ENCODE measurements around the gene BCL2A1.
"Not testable (repeated sequence)": the region's sequence is repeated elsewhere in the genome, so short reads cannot be mapped to it uniquely, and the experiment has no call there.

BCL2A1 gene

GRCh38 chr15:79988448-79989117, 17.6 kb upstream of the BCL2A1 start:
- DNase-seq = no peak

- DNase-seq = no peak
Measured at GRCh38 chr15:79987969-79988368, 17.0 kb upstream of the BCL2A1 start.

- no peak for DNase-seq
Measured at GRCh38 chr15:79987569-79987955, 16.6 kb upstream of the BCL2A1 start.

DNA sequence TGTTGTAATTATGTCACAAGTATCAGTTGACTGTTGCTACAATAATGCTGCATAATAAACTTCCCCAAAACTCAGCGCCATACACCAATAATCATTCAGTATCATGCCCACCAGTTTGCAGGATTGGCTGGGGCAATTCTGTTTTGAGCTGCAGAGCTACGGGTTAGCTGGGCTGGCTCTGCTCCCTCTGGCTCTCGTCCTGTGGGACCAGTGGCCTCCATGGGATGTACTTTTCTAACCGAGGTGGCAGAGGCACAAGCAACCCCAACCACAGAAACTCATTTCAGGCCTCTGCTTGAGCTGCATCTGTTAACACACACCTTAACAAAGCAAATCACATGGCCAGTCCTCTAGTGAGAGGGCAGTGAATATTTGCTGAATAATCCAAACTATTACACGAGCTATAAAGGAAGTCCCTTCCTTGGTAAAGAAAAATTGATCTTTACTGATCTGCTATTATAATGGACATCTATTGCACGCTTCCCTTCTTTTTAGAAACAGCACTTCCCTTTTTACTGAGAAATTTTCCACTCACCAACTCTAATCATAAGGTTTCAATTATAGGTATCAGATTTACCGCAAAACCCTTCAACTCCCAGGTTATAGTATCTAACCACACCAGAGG, 10.9 kb upstream of the BCL2A1 start:
- no peak for DNase-seq

GRCh38 chr15:79978655-79979514, 7.9 kb upstream of the BCL2A1 start:
- peak; percentile 35 for DNase-seq

DNA sequence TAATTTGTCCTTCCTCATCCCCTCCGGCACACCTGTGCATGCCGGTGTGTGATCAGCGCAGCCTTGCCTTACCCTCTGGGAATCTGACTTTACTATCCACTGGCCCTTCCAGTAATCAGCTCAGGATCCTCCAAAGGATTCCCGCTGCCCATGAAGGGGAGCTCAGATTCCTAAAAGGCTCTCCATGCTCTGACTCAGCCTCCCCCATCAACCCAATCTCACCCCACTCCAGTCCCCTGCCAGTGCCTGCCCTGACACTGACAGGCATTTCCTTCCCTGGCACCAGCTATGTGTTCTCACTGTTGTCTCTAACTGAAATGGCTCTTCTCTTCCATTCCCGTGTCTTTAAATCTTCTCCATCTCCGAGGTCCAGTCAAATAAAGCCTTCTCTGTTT, 7.3 kb upstream of the BCL2A1 start:
- no peak for DNase-seq

GRCh38 chr15:79977431-79978054, 6.5 kb upstream of the BCL2A1 start:
- DNase-seq = peak; percentile 73

DNA sequence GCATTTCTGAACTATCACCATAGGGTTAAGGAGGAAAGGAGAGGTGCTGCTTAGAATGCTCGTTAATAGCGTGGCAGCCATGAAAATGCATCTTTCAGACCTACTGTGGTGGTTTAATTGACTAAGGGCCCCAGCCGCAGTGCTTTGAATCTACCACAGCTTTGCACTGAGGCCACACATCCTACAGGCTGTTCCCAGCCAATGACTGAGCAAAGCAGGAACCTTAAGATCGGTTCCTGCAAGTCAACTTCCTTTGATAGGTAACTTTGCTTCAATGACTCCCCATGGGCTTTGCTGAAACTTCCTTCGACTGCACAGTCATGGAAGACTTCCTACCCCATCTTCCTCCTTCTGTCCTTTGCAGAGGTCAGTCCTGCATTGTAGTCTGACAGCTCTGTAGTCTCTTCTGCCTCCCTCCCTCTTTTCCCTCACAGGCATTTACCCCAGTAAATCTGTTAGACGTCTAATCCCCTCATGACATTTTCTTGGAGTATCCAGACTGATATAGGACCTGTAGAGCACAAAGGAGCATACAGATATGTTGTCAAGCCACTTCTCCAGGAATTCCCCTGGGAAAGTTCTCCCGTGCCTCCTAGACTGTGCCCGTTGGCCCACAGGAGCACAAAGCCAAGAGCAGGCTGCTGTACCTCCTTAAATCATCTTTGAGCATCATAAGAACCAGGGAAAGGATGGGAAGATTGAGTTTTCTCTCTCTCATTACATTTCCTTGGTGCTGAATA, 2.6 kb upstream of the BCL2A1 start:
- no peak for DNase-seq

GRCh38 chr15:79972863-79973262, 1.9 kb upstream of the BCL2A1 start:
- no peak for DNase-seq

DNA sequence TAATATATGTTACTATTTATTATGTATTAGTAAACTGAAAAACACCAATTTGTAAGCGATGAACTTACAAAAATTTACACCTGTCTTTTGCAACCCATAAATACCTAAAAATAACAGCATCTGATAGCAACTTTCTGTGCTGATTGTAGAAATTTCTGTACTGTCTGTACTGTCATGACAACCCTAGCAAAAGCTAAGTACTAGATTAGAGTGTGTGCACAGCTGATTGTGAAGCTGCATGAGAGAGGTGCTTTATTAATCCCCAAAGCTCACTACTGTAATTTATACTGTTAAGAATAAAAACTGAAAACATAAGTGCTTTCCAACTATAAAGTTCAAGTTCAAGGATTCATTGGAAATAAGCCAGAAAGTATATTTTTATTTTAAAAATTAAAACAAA, 815 bp downstream of the BCL2A1 start:
- no peak for DNase-seq

GRCh38 chr15:79969146-79969545, 1.9 kb downstream of the BCL2A1 start:
- DNase-seq = no peak

DNA sequence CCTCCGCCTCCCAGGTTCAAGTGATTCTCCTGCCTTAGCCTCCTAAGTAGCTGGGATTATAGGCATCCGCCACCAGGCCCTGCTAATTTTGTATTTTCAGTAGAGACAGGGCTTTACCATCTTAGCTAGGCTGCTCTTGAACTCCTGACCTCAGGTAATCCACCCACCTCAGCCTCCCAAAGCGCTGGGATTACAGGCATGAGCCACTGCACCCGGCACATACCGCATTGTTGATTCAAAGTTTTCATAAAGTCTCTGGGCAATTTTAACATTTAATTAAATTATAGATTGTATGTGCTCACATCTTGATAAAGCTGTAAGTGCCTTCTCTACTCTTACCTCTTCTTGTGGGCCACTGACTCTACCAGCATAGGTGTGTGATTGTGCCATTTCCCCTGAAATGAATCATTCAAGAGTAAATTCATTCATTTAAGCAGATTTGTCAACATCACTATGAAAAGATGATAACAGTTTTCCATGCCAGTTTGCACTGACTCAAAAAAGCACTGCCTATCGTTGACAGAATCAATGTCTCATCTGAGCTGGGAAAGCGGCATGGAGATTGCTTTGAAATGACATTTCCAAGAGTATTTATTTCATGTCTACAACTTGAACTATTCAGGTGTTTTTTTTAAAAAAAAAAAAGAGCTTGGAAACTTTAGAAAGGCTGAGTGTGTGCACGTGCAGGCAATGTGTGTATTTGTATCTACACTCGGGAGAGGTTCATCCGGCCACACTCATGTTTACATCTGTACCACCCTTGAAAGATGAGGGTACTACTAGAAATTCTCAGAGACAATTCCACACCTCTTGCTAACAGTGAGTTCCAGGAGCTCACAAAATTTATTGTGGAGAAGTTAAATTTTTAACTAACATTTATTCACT, 3.5 kb downstream of the BCL2A1 start:
- DNase-seq = no peak

DNA sequence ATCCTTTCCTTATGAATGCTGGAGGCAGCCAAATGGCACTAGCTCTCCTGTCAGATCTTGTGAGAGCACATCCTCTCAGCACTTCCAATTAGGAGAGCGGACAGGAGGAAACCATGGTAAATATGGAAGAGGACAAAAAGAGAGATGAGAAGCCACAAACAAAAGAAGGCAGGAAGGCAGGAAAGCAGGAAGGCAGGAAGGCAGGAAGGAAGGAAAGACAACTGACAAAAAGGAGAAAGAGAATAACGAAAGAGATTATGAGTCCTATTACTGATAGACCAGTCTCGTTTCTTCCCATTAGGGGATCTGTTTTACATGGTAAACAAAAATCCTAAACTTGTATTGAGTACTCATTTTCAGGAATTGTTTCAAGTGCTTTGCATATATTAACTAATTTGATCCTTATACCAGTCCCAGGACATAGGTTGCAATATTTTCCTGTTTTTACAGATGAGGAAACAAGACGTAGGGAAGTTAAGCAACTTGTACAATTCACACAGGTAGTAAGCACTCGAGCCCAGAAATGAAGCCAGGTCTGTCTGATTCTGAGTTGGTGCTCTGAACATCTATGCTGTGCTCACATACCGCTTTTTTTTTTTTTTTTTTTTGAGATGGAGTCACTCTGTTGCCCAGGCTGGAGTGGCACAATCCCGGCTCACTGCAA, 4.2 kb downstream of the BCL2A1 start:
- DNase-seq = no peak

DNA sequence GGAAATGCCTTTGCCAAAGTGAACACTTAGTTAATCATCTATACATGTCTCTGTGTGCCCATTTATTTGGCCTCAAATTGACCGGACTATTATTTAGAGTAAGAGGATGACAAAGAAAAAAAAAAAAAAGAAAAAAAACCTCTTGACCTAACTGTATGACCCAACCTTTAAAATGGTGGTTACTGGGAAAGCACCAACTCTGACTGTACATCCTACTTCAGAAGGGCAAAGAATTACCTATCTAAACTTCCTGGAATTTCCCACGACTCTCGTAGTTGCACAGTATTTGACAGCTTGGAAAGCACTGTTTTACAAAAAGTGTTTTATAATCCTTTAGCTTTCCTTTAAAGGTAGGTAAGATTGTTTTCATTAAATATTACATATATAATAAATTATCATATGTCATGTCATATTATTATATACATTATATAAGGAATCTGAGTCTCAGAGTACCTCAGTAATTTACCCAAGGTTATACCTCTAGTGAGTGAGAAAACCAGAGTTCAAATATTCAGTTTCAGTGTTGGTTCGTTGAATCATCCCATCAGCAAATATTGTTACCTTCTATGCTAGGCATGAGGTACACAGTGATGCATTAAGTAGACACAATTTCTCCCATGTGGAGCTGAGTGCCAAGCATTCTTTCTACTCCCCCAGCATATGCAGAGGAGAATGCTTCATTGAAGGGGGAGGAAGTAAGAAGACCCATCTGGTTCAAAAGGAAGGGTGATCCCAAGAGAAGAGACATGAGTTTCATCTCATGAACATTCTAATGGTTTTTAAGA, 5.0 kb downstream of the BCL2A1 start:
- DNase-seq = no peak

- DNase-seq = no peak
Measured at GRCh38 chr15:79964232-79964805, 6.7 kb downstream of the BCL2A1 start.

- DNase-seq = not testable (repeated sequence)
Measured at GRCh38 chr15:79962921-79963320, 8.1 kb downstream of the BCL2A1 start.

GRCh38 chr15:79962178-79962577, 8.8 kb downstream of the BCL2A1 start:
- DNase-seq = no peak

DNA sequence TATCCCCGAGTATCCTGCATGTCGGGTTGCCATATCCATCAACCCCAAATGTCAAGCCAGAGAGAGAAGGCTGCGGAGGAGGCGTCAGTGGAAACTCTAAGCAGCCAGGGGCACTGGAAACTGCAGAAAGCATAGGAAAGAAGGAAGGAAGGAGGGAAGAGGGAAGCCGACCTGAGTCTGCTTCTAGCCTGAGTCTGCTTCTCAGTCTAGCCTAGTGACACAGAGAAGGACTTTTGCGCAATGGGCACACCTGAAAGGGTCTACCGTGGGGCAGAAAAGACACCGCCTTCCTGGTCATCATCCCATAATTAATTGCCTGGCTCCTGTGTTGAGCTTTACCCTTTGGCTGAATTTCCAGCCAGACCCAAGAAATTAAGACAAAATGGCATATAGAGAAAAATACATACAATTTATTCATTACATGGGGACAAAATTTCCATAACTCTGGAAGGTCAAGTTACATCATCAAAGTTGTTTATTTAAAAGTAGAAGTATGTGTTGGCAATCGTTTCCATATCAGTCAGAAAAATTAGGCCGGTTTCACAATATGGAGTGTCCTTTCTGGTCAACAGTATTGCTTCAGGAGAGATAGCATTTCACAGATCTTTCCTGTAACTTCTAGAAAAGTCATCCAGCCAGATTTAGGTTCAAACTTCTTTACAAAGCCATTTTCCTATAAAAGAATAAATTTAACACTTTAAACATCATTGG, 10.3 kb downstream of the BCL2A1 start:
- DNase-seq = no peak

GRCh38 chr15:79957741-79958140, 13.3 kb downstream of the BCL2A1 start:
- no peak for DNase-seq

All from RPMI8226 (cell line).